PC-3 (cell line): Measurements from ENCODE around the gene SLC22A3. TPM values are rescaled to one million over a fixed set of nuclear protein-coding genes. Genes with fewer than 3 reads are reported as not detected.

ENCODE experiments used
- ATAC-seq: fragments of 200-7000 bp; cut with Tn5 transposase; 2 replicates; pipeline ENCODE4 v1.9.1; 2020; ENCODE audit warnings: mild to moderate bottlenecking, moderate library complexity
- BruUV-seq: library from RNA; stranded (reverse); fragments of 400-500 nt; replicated peaks from 2 replicates; lab custom pipeline; 2021; lab: Mats Ljungman, UMichigan
- CTCF ChIA-PET: fragments of 300-600 bp; sonication (Branson Sonifier 250); formaldehyde crosslinking; loops from one replicate; lab custom pipeline; 2022; ENCODE audit warnings: antibody characterized with exemption; lab: Charles Lee
- POLR2A ChIA-PET: fragments of 300-600 bp; sonication (Branson Sonifier 250); formaldehyde crosslinking; loops from one replicate; lab custom pipeline; 2022; ENCODE audit warnings: antibody characterized with exemption; ENCODE audit not compliant: unreplicated experiment; lab: Charles Lee
- DNase-seq: peaks from one replicate; pipeline ENCODE4 v3.0.0-alpha.2; 2015
- H2AFZ ChIP-seq: fragments of 300-600 bp; sonication (generic); 2 replicates; pipeline ENCODE4 v1.6.0; 2016; ENCODE audit warnings: antibody characterized with exemption, low read length
- H3F3A ChIP-seq: fragments of 300-600 bp; sonication (generic); one replicate; pipeline ENCODE4 v1.6.0; 2017; ENCODE audit warnings: antibody characterized with exemption, low read length, control low read depth, mild to moderate bottlenecking; ENCODE audit not compliant: unreplicated experiment
- H3K27ac ChIP-seq: fragments of 300-600 bp; sonication (generic); 2 replicates; pipeline ENCODE4 v1.5.1; 2016; ENCODE audit warnings: mild to moderate bottlenecking, low read length
- H3K27me3 ChIP-seq: fragments of 300-600 bp; sonication (generic); 2 replicates; pipeline ENCODE4 v1.6.1; 2016; ENCODE audit warnings: low read length, mixed read lengths
- H3K36me3 ChIP-seq: fragments of 300-600 bp; sonication (generic); 2 replicates; pipeline ENCODE4 v1.6.1; 2016; ENCODE audit warnings: low read depth, mixed run types, low read length, mixed read lengths
- H3K4me1 ChIP-seq: fragments of 300-600 bp; sonication (generic); 2 replicates; pipeline ENCODE4 v1.5.1; 2016; ENCODE audit warnings: low read length; ENCODE audit not compliant: insufficient read depth
- H3K4me2 ChIP-seq: fragments of 300-600 bp; sonication (generic); 2 replicates; pipeline ENCODE4 v1.6.0; 2016; ENCODE audit warnings: low read length
- H3K4me3 ChIP-seq: fragments of 300-600 bp; sonication (generic); 2 replicates; pipeline ENCODE4 v1.5.1; 2016; ENCODE audit warnings: mild to moderate bottlenecking, low read length, mixed read lengths
- H3K79me2 ChIP-seq: fragments of 300-600 bp; sonication (generic); 2 replicates; pipeline ENCODE4 v1.6.1; 2017; ENCODE audit warnings: low read length, mixed read lengths
- H3K9ac ChIP-seq: fragments of 300-600 bp; sonication (generic); 2 replicates; pipeline ENCODE4 v1.6.0; 2016; ENCODE audit warnings: mild to moderate bottlenecking, low read length
- H3K9me2 ChIP-seq: fragments of 300-600 bp; sonication (generic); replicated peaks from 2 replicates; pipeline ENCODE4 v1.6.1; 2016; ENCODE audit warnings: mixed run types, low read length, mixed read lengths
- H3K9me3 ChIP-seq: fragments of 300-600 bp; sonication (generic); 2 replicates; pipeline ENCODE4 v1.6.1; 2016; ENCODE audit warnings: low read length, mixed read lengths
- H4K20me1 ChIP-seq: fragments of 300-600 bp; sonication (generic); 2 replicates; pipeline ENCODE4 v1.6.1; 2016; ENCODE audit warnings: low read length, mixed read lengths
- CTCF ChIP-seq: fragments of 300-600 bp; sonication (generic); conservative IDR thresholded peaks from 2 replicates; pipeline ENCODE4 v1.5.1; 2017; ENCODE audit warnings: antibody characterized with exemption, low read depth, mild to moderate bottlenecking, low read length
- EZH2 ChIP-seq: fragments of 300-600 bp; sonication (generic); IDR thresholded peaks from one replicate; pipeline ENCODE4 v1.6.1; 2017; ENCODE audit warnings: antibody characterized with exemption, mild to moderate bottlenecking, low read length; ENCODE audit not compliant: unreplicated experiment
- EZH2phosphoT487 ChIP-seq: fragments of 300-600 bp; sonication (generic); IDR thresholded peaks from 2 replicates; pipeline ENCODE4 v1.6.1; 2018; ENCODE audit warnings: mild to moderate bottlenecking, antibody characterized with exemption, low read length, borderline replicate concordance
- intact Hi-C: fragments of 100-400 bp; cut with micrococcal nuclease; formaldehyde crosslinking; loops from 2 replicates; pipeline ENCODE4 v1.9.0; 2023
- total RNA-seq: library from RNA; depleted of rRNA; stranded (reverse); fragments of >200 nt; gene quantifications from 2 replicates; pipeline ENCODE4 v1.2.3, GENCODE V29; 2014

SLC22A3 gene
- total RNA-seq, 1 experiment from 2014 or later = 0.47 TPM

- CTCF ChIA-PET = no interaction called here
- H3K27ac ChIP-seq = no peak overlapping the region
These were observed 60.4 kb downstream of the SLC22A3 start for GRCh38 chr6:160408528-160408927.

GRCh38 chr6:160412993-160413392 is 64.8 kb downstream of the SLC22A3 start:
- intact Hi-C loops = no loop called here
- no TSS peak for BruUV-seq
- no peak overlapping the region for H3K4me2 ChIP-seq
- H3K36me3 ChIP-seq = no peaks in the 10 kb centered on the region
- H3K27ac ChIP-seq = no peak overlapping the region
- H3F3A ChIP-seq = no peaks in the 10 kb centered on the region
- no peaks in the 10 kb centered on the region for H3K9me3 ChIP-seq
- DNase-seq (no peak), ATAC-seq (no peak)
- H3K9ac ChIP-seq = no peak overlapping the region
- ChIA-PET POLR2A (no interaction called here), CTCF (no interaction called here)
- TF ChIP-seq CTCF (no peak), EZH2 (no peak), EZH2phosphoT487 (no peak)
- no peak overlapping the region for H3K4me3 ChIP-seq
- no peaks in the 10 kb centered on the region for H3K9me2 ChIP-seq
- no peaks in the 10 kb centered on the region for H4K20me1 ChIP-seq
- H3K79me2 ChIP-seq = no peaks in the 10 kb centered on the region
- H3K27me3 ChIP-seq = no peaks in the 10 kb centered on the region
- H3K4me1 ChIP-seq = no peaks in the 10 kb centered on the region
- H2AFZ ChIP-seq = no peak overlapping the region

More at GRCh38 chr6:160408528-160408927, 60.4 kb downstream of the SLC22A3 start:
- Histone ChIP-seq H2AFZ (no peak overlapping the region), H3K36me3 (no peaks in the 10 kb centered on the region), H3K9me2 (no peaks in the 10 kb centered on the region), H4K20me1 (no peaks in the 10 kb centered on the region), H3F3A (no peaks in the 10 kb centered on the region), H3K4me1 (no peaks in the 10 kb centered on the region), H3K27me3 (no peaks in the 10 kb centered on the region), H3K79me2 (no peaks in the 10 kb centered on the region), H3K4me3 (no peak overlapping the region), H3K9me3 (no peaks in the 10 kb centered on the region), H3K4me2 (no peak overlapping the region), H3K9ac (no peak overlapping the region)
- POLR2A ChIA-PET = no interaction called here
- ATAC-seq (no peak), DNase-seq (no peak)
- BruUV-seq = no TSS peak
- no peak for TF ChIP-seq EZH2
- no peak for TF ChIP-seq CTCF
- intact Hi-C loops = no loop called here

GRCh38 chr6:160417146-160417545 is 69.0 kb downstream of the SLC22A3 start:
- no peaks in the 10 kb centered on the region for H3K9me3 ChIP-seq
- H3K36me3 ChIP-seq = no peaks in the 10 kb centered on the region
- no peak overlapping the region for H2AFZ ChIP-seq
- H3K27me3 ChIP-seq = no peaks in the 10 kb centered on the region
- intact Hi-C loops = no loop called here
- no peaks in the 10 kb centered on the region for H3K79me2 ChIP-seq
- BruUV-seq = no TSS peak
- no peaks in the 10 kb centered on the region for H3K9me2 ChIP-seq
- no peaks in the 10 kb centered on the region for H3K4me1 ChIP-seq
- H3K4me2 ChIP-seq = no peak overlapping the region
- H3K27ac ChIP-seq = no peak overlapping the region
- ATAC-seq = no peak
- no peak overlapping the region for H3K9ac ChIP-seq
- ChIA-PET CTCF (no interaction called here), POLR2A (no interaction called here)
- H3K4me3 ChIP-seq = no peak overlapping the region
- H4K20me1 ChIP-seq = no peaks in the 10 kb centered on the region
- no peaks in the 10 kb centered on the region for H3F3A ChIP-seq
- TF ChIP-seq EZH2phosphoT487 (no peak), CTCF (no peak), EZH2 (no peak)
- DNase-seq = no peak
